Endothelial cell of umbilical vein (primary cell): Measurements from ENCODE around the gene ACADS. TPM values are rescaled to one million over a fixed set of nuclear protein-coding genes. Genes with fewer than 3 reads are reported as not detected.
A peak's percentile ranks its signal among the peaks of the same experiment; 100 is the strongest.

ENCODE experiments used
- BruUV-seq: library from RNA; stranded (reverse); fragments of 400-500 nt; replicated peaks from 2 replicates; lab custom pipeline; 2021; lab: Mats Ljungman, UMichigan
- CTCF ChIA-PET: fragments of 300-600, 350-600 bp; sonication (Branson Sonifier 250); formaldehyde crosslinking; loops from one replicate; lab custom pipeline; 2021; ENCODE audit warnings: antibody characterized with exemption, inconsistent platforms; lab: Charles Lee
- POLR2A ChIA-PET: fragments of 300-600, 350-600 bp; sonication (Branson Sonifier 250); formaldehyde crosslinking; loops from one replicate; lab custom pipeline; 2021; ENCODE audit warnings: antibody characterized with exemption, inconsistent platforms; lab: Charles Lee
- DNase-seq: peaks from one replicate; pipeline ENCODE4 v3.0.0-alpha.2; 2011; ENCODE audit warnings: low read depth, low spot score
- FAIRE-seq: peaks from 2 replicates; lab custom pipeline; 2011; peaks lifted over from hg19 to GRCh38; lab: Jason Lieb, UNC
- H2AFZ ChIP-seq: 2 replicates; pipeline ENCODE4 v1.6.0; 2012; ENCODE audit warnings: low read depth, low read length, control low read depth, inconsistent platforms
- H3K27ac ChIP-seq: 2 replicates; pipeline ENCODE4 v1.5.1; 2011; ENCODE audit warnings: low read depth, mild to moderate bottlenecking, control low read depth, low read length, moderate library complexity; ENCODE audit not compliant: insufficient read depth
- H3K27me3 ChIP-seq, 2 experiments: 2 replicates each; pipeline versions ENCODE4 v1.6.0 to v1.6.1; 2011; ENCODE audit warnings: low read length in 2 of 2, mixed read lengths in 1 of 2; ENCODE audit not compliant: control insufficient read depth in 2 of 2, insufficient read depth in 2 of 2
- H3K36me3 ChIP-seq, 2 experiments: 2 replicates in 1 of 2; 3 replicates in 1 of 2; pipeline ENCODE4 v1.5.1; 2011; ENCODE audit warnings: low read length in 2 of 2, mild to moderate bottlenecking in 1 of 2, moderate library complexity in 1 of 2; ENCODE audit not compliant: control insufficient read depth in 2 of 2, insufficient read depth in 2 of 2; ENCODE audit errors: extremely low read depth in 1 of 2
- H3K4me1 ChIP-seq: 3 replicates; pipeline ENCODE4 v1.5.1; 2011; ENCODE audit warnings: mild to moderate bottlenecking, low read length; ENCODE audit not compliant: control insufficient read depth, insufficient read depth; ENCODE audit errors: extremely low read depth
- H3K4me2 ChIP-seq: 2 replicates; pipeline ENCODE4 v1.6.1; 2011; ENCODE audit warnings: low read length, control low read depth, mixed read lengths; ENCODE audit not compliant: insufficient read depth
- H3K4me3 ChIP-seq, 3 experiments: fragments of 200-600 bp in 1 of 3; sonication (generic), shearing (Covaris generic) in 1 of 3; replicated peaks in 1 of 3; 2 replicates each; pipeline ENCODE4 v1.5.1; 2011 to 2016; ENCODE audit warnings: control low read depth in 3 of 3, low read length in 3 of 3, mild to moderate bottlenecking in 2 of 3, inconsistent platforms in 1 of 3, low read depth in 1 of 3, moderate library complexity in 1 of 3; ENCODE audit not compliant: insufficient read depth in 1 of 3
- H3K79me2 ChIP-seq: 2 replicates; pipeline ENCODE4 v1.6.0; 2012; ENCODE audit warnings: low read length, inconsistent platforms; ENCODE audit not compliant: control insufficient read depth, insufficient read depth
- H3K9ac ChIP-seq: replicated peaks from 2 replicates; pipeline ENCODE3; 2011; ENCODE audit warnings: low read length, control low read depth; ENCODE audit not compliant: insufficient read depth; ENCODE audit errors: extremely low read depth
- H3K9me1 ChIP-seq: replicated peaks from 3 replicates; pipeline ENCODE4 v1.6.0; 2011; ENCODE audit warnings: mild to moderate bottlenecking, low read length; ENCODE audit not compliant: control insufficient read depth, insufficient read depth; ENCODE audit errors: extremely low read depth
- H3K9me3 ChIP-seq: replicated peaks from 2 replicates; pipeline ENCODE4 v1.5.1; 2012; ENCODE audit warnings: low read length, inconsistent platforms; ENCODE audit not compliant: control insufficient read depth, insufficient read depth
- H4K20me1 ChIP-seq: replicated peaks from 2 replicates; pipeline ENCODE3; 2011; ENCODE audit warnings: mild to moderate bottlenecking, low read length; ENCODE audit not compliant: control insufficient read depth, insufficient read depth; ENCODE audit errors: extremely low read depth
- EZH2 ChIP-seq: IDR thresholded peaks from 2 replicates; pipeline ENCODE4 v1.6.1; 2012; ENCODE audit warnings: borderline replicate concordance, low read depth, mild to moderate bottlenecking, moderate library complexity, low read length, inconsistent platforms; ENCODE audit not compliant: severe bottlenecking
- FOS ChIP-seq: IDR thresholded peaks from 2 replicates; pipeline ENCODE4 v1.6.1; 2011; ENCODE audit warnings: mild to moderate bottlenecking, low read length, moderate library complexity, borderline replicate concordance; ENCODE audit not compliant: insufficient read depth
- GATA2 ChIP-seq: IDR thresholded peaks from 2 replicates; pipeline ENCODE4 v1.7.0; 2011; ENCODE audit warnings: low read depth, mild to moderate bottlenecking, moderate library complexity, mixed read lengths, low read length; ENCODE audit not compliant: insufficient read length, insufficient read depth
- JUN ChIP-seq: IDR thresholded peaks from 2 replicates; pipeline ENCODE4 v1.6.1; 2011; ENCODE audit warnings: borderline replicate concordance, low read depth; ENCODE audit not compliant: insufficient read length, insufficient read depth
- MYC ChIP-seq: IDR thresholded peaks from one replicate; pipeline ENCODE4 v1.6.1; 2011; ENCODE audit warnings: mild to moderate bottlenecking, low read depth, low read length
- POLR2A ChIP-seq: IDR thresholded peaks from 2 replicates; pipeline ENCODE4 v1.6.1; 2012; ENCODE audit warnings: low read depth, mild to moderate bottlenecking, control low read depth, low read length
- POLR2AphosphoS5 ChIP-seq: IDR thresholded peaks from 2 replicates; pipeline ENCODE4 v1.6.1; 2012; ENCODE audit warnings: low read depth, mild to moderate bottlenecking, control low read depth, low read length, moderate library complexity; ENCODE audit not compliant: insufficient read depth
- dilution Hi-C: fragments of 300-500 bp; cut with MboI; formaldehyde crosslinking; loops from one replicate; pipeline ENCODE4 v1.15.0; 2019; ENCODE audit warnings: low sequenced_read_pairs; ENCODE audit not compliant: extremely low pct_ligation_motif_present
- intact Hi-C: fragments of 100-400 bp; cut with micrococcal nuclease; formaldehyde crosslinking; loops from one replicate; pipeline ENCODE4 v1.10.0; 2022
- polyA plus RNA-seq, 4 experiments: library from polyadenylated mRNA; depleted of rRNA in 3 of 4; stranded (reverse) in 3 of 4; unstranded in 1 of 4; fragments of >200 nt; gene quantifications; 2 replicates each; pipeline versions ENCODE4 v1.2.1 to v1.2.3, GENCODE V29; 2011 to 2012; ENCODE audit warnings: missing spikeins in 1 of 4
- total RNA-seq: library from RNA; stranded (reverse); gene quantifications from 2 replicates; pipeline ENCODE4 v1.2.3, GENCODE V29; 2021
- TF ChIP-seq, protein P1 (sequence below): IDR thresholded peaks from 2 replicates; pipeline ENCODE4 v1.6.1; 2011; ENCODE audit not compliant: insufficient read depth, insufficient read length
- TF ChIP-seq, protein P2 (sequence below), 2 donors: IDR thresholded peaks; 1 replicate in 1 of 2; 2 replicates in 1 of 2; pipeline ENCODE4 v1.5.1; 2011; ENCODE audit warnings: low read length in 2 of 2, mild to moderate bottlenecking in 2 of 2, moderate library complexity in 2 of 2, control low read depth in 1 of 2, inconsistent platforms in 1 of 2, low read depth in 1 of 2; ENCODE audit not compliant: insufficient read depth in 1 of 2; ENCODE audit errors: extremely low read depth in 1 of 2

Gene ACADS
- total and polyA plus RNA-seq, 2 donors (not counting 3 experiments of a cell fraction or from before 2014, with no cell fraction given): 8.2 to 8.9 TPM

DNA sequence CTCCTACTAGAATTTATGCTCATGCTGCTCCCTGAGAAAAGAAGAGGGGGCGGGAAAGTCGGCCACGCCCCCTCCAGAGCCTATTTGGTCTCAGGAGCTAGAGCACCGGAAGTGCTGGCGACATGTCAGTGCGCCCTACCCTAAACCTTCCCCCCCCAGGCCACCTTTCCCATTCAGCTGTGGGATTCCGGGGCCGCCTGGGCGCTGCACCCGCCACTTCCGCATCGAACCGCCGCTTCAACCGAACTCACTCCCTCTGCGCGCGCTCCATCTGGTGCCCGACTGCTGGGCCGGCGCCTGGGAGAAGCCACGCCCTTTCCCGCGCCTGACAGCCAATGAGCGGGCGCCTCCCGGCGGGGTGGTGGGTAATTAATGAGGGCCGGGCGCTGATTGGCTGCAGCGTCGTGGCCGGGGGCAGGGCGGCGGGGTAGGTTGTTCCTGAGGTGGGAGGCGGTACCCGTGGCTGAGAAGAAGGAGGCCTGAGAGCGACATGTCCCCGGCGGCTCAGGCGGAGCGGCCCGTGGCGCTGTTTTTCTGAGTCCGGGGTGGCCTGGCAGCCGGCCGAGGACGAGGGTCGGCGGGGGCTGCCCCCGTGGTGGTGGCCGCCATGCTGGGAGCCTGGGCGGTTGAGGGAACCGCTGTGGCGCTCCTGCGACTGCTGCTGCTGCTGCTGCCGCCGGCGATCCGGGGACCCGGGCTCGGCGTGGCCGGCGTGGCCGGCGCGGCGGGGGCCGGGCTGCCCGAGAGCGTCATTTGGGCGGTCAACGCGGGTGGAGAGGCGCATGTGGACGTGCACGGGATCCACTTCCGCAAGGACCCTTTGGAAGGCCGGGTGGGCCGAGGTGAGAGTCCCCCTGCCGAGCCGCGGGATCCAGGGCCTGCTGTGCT is 38.7 kb upstream of the ACADS start, which contains the start of gene MLEC:
Gene MLEC (plus strand): TSS at position 460 of the 888 bp plus-strand sequence. CDS start 148 bp downstream, at position 608.
- Histone ChIP-seq H3K4me3 (peak within 1 kb of the TSS; percentile 77 to 88 (median 80)), H3K27me3 (no peaks in the 10 kb centered on the region), H3K4me1 (peaks cover 27% of the 10 kb centered on the region), H3K4me2 (peak within 1 kb of the TSS; percentile 97), H3K79me2 (peaks cover 47% of the 10 kb centered on the region), H4K20me1 (no peaks in the 10 kb centered on the region), H3K9me3 (no peaks in the 10 kb centered on the region), H3K36me3 (no peaks in the 10 kb centered on the region), H3K27ac (peak within 1 kb of the TSS; percentile 86), H2AFZ (peak within 1 kb of the TSS; percentile 93), H3K9ac (peak within 1 kb of the TSS; percentile 91), H3K9me1 (no peaks in the 10 kb centered on the region)
- no peak for FAIRE-seq
- peak; percentile 97 for DNase-seq
- intact Hi-C loops: loop anchor here (1.0 kb wide), 5 partner anchors 10 to 104 kb away; partner anchors contain the start of gene UNC119B
- dilution Hi-C loops: no loop called here
- TF ChIP-seq EZH2: no peak
- TF ChIP-seq, protein P1, sequence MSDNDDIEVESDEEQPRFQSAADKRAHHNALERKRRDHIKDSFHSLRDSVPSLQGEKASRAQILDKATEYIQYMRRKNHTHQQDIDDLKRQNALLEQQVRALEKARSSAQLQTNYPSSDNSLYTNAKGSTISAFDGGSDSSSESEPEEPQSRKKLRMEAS: no peak
- TF ChIP-seq POLR2AphosphoS5: peak; percentile 81
- TF ChIP-seq JUN: no peak
- TF ChIP-seq GATA2: no peak
- no peak for TF ChIP-seq MYC
- TF ChIP-seq, protein P2, sequence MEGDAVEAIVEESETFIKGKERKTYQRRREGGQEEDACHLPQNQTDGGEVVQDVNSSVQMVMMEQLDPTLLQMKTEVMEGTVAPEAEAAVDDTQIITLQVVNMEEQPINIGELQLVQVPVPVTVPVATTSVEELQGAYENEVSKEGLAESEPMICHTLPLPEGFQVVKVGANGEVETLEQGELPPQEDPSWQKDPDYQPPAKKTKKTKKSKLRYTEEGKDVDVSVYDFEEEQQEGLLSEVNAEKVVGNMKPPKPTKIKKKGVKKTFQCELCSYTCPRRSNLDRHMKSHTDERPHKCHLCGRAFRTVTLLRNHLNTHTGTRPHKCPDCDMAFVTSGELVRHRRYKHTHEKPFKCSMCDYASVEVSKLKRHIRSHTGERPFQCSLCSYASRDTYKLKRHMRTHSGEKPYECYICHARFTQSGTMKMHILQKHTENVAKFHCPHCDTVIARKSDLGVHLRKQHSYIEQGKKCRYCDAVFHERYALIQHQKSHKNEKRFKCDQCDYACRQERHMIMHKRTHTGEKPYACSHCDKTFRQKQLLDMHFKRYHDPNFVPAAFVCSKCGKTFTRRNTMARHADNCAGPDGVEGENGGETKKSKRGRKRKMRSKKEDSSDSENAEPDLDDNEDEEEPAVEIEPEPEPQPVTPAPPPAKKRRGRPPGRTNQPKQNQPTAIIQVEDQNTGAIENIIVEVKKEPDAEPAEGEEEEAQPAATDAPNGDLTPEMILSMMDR (IDR thresholded peaks at IDR 0.05; ENCODE audit: extremely low read depth in 1 of 2, insufficient read depth in 1 of 2, low read depth in 1 of 2, low read length in 2 of 2): no peak
- no peak for TF ChIP-seq FOS
- peak; percentile 72 for TF ChIP-seq POLR2A
- ChIA-PET POLR2A (interaction anchor here (0.6 to 0.9 kb wide), 2 partner anchors 12 to 1098 kb away, joined by 3 read pairs; no protein-coding TSS in a partner anchor), CTCF (interaction anchor here (1.4 to 3.9 kb wide), 5 partner anchors 8 to 285 kb away, joined by 3 to 21 read pairs (median 15); no protein-coding TSS in a partner anchor)
- BruUV-seq: TSS peak; percentile 90
